ENCODE results near the gene GPS2.

- no peak; the same call in 1 of the 2 replicates for TF ChIP-seq CTCF (conservative IDR thresholded peaks at IDR 0.05; ENCODE audit: low read length)
- no peak for TF ChIP-seq EZH2phosphoT487 (IDR thresholded peaks at IDR 0.05; ENCODE audit: borderline replicate concordance)
Observed at GRCh38 chr17:7313088-7313889, 1.9 kb downstream of the GPS2 start.

All from Loucy (cell line).